B cell (primary cell): ENCODE data around the gene ICAM3. TPM values are rescaled to one million over a fixed set of nuclear protein-coding genes. Genes with fewer than 3 reads are reported as not detected.

ENCODE experiments used
- ATAC-seq: fragments of 200-7000 bp; cut with Tn5 transposase; one replicate; pipeline ENCODE4 v1.10.0; 2021; ENCODE audit warnings: low read depth, mild to moderate bottlenecking, moderate number of reproducible peaks, moderate library complexity
- CTCF ChIA-PET: fragments of 350-600 bp; sonication (Branson Sonifier 250); formaldehyde crosslinking; loops from one replicate; lab custom pipeline; 2021; ENCODE audit warnings: antibody characterized with exemption, inconsistent platforms; lab: Charles Lee
- POLR2A ChIA-PET: fragments of 350-600 bp; sonication (Branson Sonifier 250); formaldehyde crosslinking; loops from one replicate; lab custom pipeline; 2021; ENCODE audit warnings: antibody characterized with exemption; lab: Charles Lee
- DNase-seq: peaks from one replicate; pipeline ENCODE4 v3.0.0; 2013
- H2AFZ ChIP-seq: 2 replicates; pipeline ENCODE4 v1.6.1; 2012; ENCODE audit warnings: mild to moderate bottlenecking, low read depth, low read length; ENCODE audit not compliant: insufficient read depth, poor library complexity, severe bottlenecking
- H3K27ac ChIP-seq, 2 donors: 1 replicate in 1 of 2; 2 replicates in 1 of 2; pipeline ENCODE4 v1.5.1; 2012 to 2013; ENCODE audit warnings: low read length in 2 of 2, mild to moderate bottlenecking in 2 of 2, moderate library complexity in 1 of 2
- H3K27me3 ChIP-seq, 4 experiments: fragments of 200-600 bp in 1 of 4; sonication (generic) in 1 of 4; replicated peaks in 1 of 4; 1 replicate in 2 of 4; 2 replicates in 2 of 4; pipeline versions ENCODE4 v1.6.1 to v1.7.0; 2013 to 2016; ENCODE audit warnings: low read length in 3 of 4, mild to moderate bottlenecking in 2 of 4, mixed read lengths in 1 of 4, moderate library complexity in 1 of 4; ENCODE audit not compliant: insufficient read depth in 4 of 4, control insufficient read depth in 3 of 4; ENCODE audit errors: control extremely low read depth in 1 of 4
- H3K36me3 ChIP-seq, 2 experiments: replicated peaks in 1 of 2; 1 replicate in 1 of 2; 2 replicates in 1 of 2; pipeline versions ENCODE4 v1.6.1 to v1.7.1; 2013; ENCODE audit warnings: low read length in 1 of 2; ENCODE audit not compliant: insufficient read depth in 2 of 2, control insufficient read depth in 1 of 2; ENCODE audit errors: control extremely low read depth in 1 of 2, extremely low read depth in 1 of 2
- H3K4me1 ChIP-seq, 2 donors: fragments of 200-600 bp in 1 of 2; sonication (generic) in 1 of 2; 1 replicate in 1 of 2; 2 replicates in 1 of 2; pipeline versions ENCODE4 v1.5.1 to v1.6.1; 2013 to 2017; ENCODE audit warnings: low read length in 2 of 2; ENCODE audit not compliant: control insufficient read depth in 2 of 2, insufficient read depth in 2 of 2
- H3K4me2 ChIP-seq: replicated peaks from 2 replicates; pipeline ENCODE3; 2012; ENCODE audit warnings: mild to moderate bottlenecking, low read depth, low read length; ENCODE audit not compliant: poor library complexity, severe bottlenecking
- H3K4me3 ChIP-seq, 5 experiments: fragments of 200-600 bp in 1 of 5; sonication (generic) in 1 of 5; 1 replicate in 3 of 5; 2 replicates in 2 of 5; pipeline versions ENCODE4 v1.5.1 to v1.7.0; 2011 to 2016; ENCODE audit warnings: low read length in 4 of 5, mild to moderate bottlenecking in 4 of 5, low read depth in 2 of 5, control low read depth in 1 of 5, moderate library complexity in 1 of 5; ENCODE audit not compliant: insufficient read depth in 1 of 5; ENCODE audit errors: control extremely low read depth in 1 of 5, extremely low read depth in 1 of 5
- H3K79me2 ChIP-seq: fragments of 200-600 bp; sonication (generic); one replicate; pipeline ENCODE4 v1.6.0; 2016; ENCODE audit warnings: low read length; ENCODE audit not compliant: control insufficient read depth, insufficient read depth
- H3K9ac ChIP-seq: fragments of 200-600 bp; sonication (generic); 2 replicates; pipeline ENCODE4 v1.6.1; 2017; ENCODE audit warnings: mild to moderate bottlenecking, low read length, moderate library complexity
- H3K9me3 ChIP-seq, 3 donors: one replicate each; pipeline versions ENCODE4 v1.6.1 to v1.7.1; 2013; ENCODE audit warnings: low read length in 2 of 3; ENCODE audit not compliant: control insufficient read depth in 2 of 3, insufficient read depth in 1 of 3; ENCODE audit errors: control extremely low read depth in 1 of 3
- H4K20me1 ChIP-seq: 2 replicates; pipeline ENCODE4 v1.6.0; 2012; ENCODE audit warnings: mild to moderate bottlenecking, low read length; ENCODE audit not compliant: insufficient read depth, control insufficient read depth, poor library complexity, severe bottlenecking
- H3K27ac Mint-ChIP-seq: one replicate; pipeline ENCODE4 v1.8.0; 2021; ENCODE audit warnings: mixed read lengths
- H3K27me3 Mint-ChIP-seq: one replicate; pipeline ENCODE4 v1.8.0; 2021; ENCODE audit warnings: mixed read lengths
- H3K4me1 Mint-ChIP-seq: one replicate; pipeline ENCODE4 v1.8.0; 2021; ENCODE audit warnings: mixed read lengths
- H3K4me3 Mint-ChIP-seq: one replicate; pipeline ENCODE4 v1.8.0; 2021; ENCODE audit warnings: mixed read lengths
- H3K9me3 Mint-ChIP-seq: one replicate; pipeline ENCODE4 v1.8.0; 2022; ENCODE audit warnings: mixed read lengths; ENCODE audit not compliant: insufficient read depth
- CTCF ChIP-seq: fragments of 200-600 bp; IDR thresholded peaks from one replicate; pipeline ENCODE4 v1.8.0; 2022; ENCODE audit warnings: antibody characterized with exemption, mild to moderate bottlenecking
- EZH2 ChIP-seq: IDR thresholded peaks from 2 replicates; pipeline ENCODE4 v1.6.1; 2012; ENCODE audit warnings: borderline replicate concordance, low read depth, mild to moderate bottlenecking, moderate library complexity, low read length; ENCODE audit not compliant: insufficient read depth, poor library complexity, severe bottlenecking
- WGBS: methylation state at CpG from one replicate; pipeline ENCODE4 v1.1.5; 2013; ENCODE audit warnings: missing lambda C conversion rate; ENCODE audit not compliant: insufficient coverage; 5-methylcytosine and 5-hydroxymethylcytosine counted together
- intact Hi-C: fragments of 100-400 bp; cut with micrococcal nuclease; formaldehyde crosslinking; loops from one replicate; pipeline ENCODE4 v1.10.0; 2022
- polyA minus RNA-seq: library from RNA; depleted of rRNA, polyadenylated mRNA; stranded (reverse); fragments of >200 nt; gene quantifications from 2 replicates; pipeline ENCODE4 v1.2.3, GENCODE V29; 2012
- polyA plus RNA-seq: library from polyadenylated mRNA; depleted of rRNA; stranded (reverse); fragments of >200 nt; gene quantifications from 2 replicates; pipeline ENCODE4 v1.2.3, GENCODE V29; 2012
- total RNA-seq, 2 donors: library from RNA; stranded (reverse); fragments of 120-200 nt in 1 of 2; gene quantifications; 1 replicate in 1 of 2; 2 replicates in 1 of 2; pipeline versions ENCODE4 v1.2.3 to v1.2.4, GENCODE V29; 2013 to 2022

Gene ICAM3
- 110 and 119 TPM in 2 replicates for total RNA-seq
- 234 TPM for total RNA-seq (2013)
- polyA plus RNA-seq: 154 and 223 TPM in 2 replicates
- polyA minus RNA-seq: 263 and 365 TPM in 2 replicates

DNA sequence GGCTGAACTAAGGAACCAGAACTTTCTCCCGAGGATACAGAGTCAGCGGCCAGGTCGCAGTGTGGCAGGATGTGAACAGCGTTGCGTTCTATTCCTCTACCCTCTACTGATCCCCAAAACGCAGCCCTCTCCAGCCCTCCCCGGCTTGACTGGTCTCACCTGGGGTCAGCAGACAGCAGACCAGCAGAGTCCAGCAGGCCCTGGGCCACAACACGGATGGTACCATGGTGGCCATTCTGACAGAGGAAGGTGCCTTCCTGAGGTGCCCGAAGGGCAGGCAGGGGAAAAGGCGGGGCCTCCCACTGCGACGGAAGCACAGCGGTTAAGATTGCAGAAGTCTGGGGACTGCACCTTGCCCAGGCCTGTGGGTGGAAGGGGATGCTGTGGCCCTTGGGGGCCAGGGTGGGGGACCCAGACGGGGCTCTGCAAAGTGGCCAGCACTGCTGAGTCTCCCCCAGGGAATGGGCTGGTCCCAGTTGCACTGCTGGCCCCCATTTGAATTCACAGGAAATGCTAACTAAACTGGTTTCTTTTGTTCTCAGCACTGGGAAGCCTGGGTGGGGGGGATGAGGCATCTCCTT is at the start of gene ICAM3:
Gene ICAM3, minus strand, starts transcription at position 245 of the 581 bp plus-strand sequence. Its CDS starts 10 bp downstream, at position 235.
- ATAC-seq: peak; percentile 97
- peak within 1 kb of the TSS; percentile 87 for H3K9ac ChIP-seq
- POLR2A ChIA-PET: no interaction called here

More for the DNA sequence above, at the start of gene ICAM3:
- Histone ChIP-seq H3K79me2 (peaks cover 58% of the 10 kb centered on the region), H2AFZ (peak within 1 kb of the TSS; percentile 93), H4K20me1 (peaks cover 14% of the 10 kb centered on the region), H3K9me3 (peaks cover 0 to 6% (median 0%) of the 10 kb centered on the region in 3 donors), H3K36me3 (peaks cover 0 to 19% of the 10 kb centered on the region in 2 experiments), H3K4me3 (peak within 1 kb of the TSS; percentile 47 to 92 (median 81)), H3K4me1 (peaks cover 13 to 24% of the 10 kb centered on the region in 2 donors), H3K27ac (peak within 1 kb of the TSS; percentile 48 to 70), H3K4me2 (peak within 1 kb of the TSS; percentile 78), H3K27me3 (no peaks in the 10 kb centered on the region)
- peaks cover 22% of the 10 kb centered on the region for H3K4me1 Mint-ChIP-seq
- DNase-seq: peak; percentile 77
- peak within 1 kb of the TSS; percentile 97 for H3K27ac Mint-ChIP-seq
- intact Hi-C loops: no loop called here
- peak within 1 kb of the TSS; percentile 98 for H3K4me3 Mint-ChIP-seq
- CTCF ChIA-PET: interaction anchor here (1.0 kb wide), 1 partner anchor 305 kb away, joined by 3 read pairs; no protein-coding TSS in a partner anchor
- no peaks in the 10 kb centered on the region for H3K27me3 Mint-ChIP-seq
- under 1% methylated on average over 14 of the region's 14 CpGs for WGBS
- no peaks in the 10 kb centered on the region for H3K9me3 Mint-ChIP-seq
- TF ChIP-seq EZH2: no peak
- no peak for TF ChIP-seq CTCF
